Measurements from ENCODE around the gene ACTL6B.

DNA sequence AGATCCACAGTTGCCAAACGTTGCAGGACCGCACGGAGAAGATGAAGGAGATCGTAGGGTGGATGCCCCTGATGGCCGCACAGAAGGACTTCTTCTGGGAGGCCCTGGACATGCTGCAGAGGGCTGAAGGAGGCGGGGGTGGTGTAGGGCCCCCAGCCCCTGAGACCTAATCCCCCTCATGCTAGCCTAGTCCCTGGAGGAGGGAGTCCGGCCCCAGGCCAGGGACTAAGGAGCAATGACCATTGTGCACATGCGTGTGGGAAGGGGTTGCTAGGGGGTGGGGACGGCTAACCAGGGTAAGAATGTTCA, 55.6 kb downstream of the ACTL6B start:
- TF ChIP-seq, protein P1, sequence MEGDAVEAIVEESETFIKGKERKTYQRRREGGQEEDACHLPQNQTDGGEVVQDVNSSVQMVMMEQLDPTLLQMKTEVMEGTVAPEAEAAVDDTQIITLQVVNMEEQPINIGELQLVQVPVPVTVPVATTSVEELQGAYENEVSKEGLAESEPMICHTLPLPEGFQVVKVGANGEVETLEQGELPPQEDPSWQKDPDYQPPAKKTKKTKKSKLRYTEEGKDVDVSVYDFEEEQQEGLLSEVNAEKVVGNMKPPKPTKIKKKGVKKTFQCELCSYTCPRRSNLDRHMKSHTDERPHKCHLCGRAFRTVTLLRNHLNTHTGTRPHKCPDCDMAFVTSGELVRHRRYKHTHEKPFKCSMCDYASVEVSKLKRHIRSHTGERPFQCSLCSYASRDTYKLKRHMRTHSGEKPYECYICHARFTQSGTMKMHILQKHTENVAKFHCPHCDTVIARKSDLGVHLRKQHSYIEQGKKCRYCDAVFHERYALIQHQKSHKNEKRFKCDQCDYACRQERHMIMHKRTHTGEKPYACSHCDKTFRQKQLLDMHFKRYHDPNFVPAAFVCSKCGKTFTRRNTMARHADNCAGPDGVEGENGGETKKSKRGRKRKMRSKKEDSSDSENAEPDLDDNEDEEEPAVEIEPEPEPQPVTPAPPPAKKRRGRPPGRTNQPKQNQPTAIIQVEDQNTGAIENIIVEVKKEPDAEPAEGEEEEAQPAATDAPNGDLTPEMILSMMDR (IDR thresholded peaks at IDR 0.05) = no peak
- no peak for TF ChIP-seq POLR2A (IDR thresholded peaks at IDR 0.05)
- no peak for TF ChIP-seq POLR2AphosphoS5 (IDR thresholded peaks at IDR 0.05)
